Uterus (tissue), 4 donors: ENCODE data around the gene NQO2. TPM values are rescaled to one million over a fixed set of nuclear protein-coding genes. Genes with fewer than 3 reads are reported as not detected.

Experiments used
- DNase-seq, 2 donors: peaks; one replicate each; pipeline ENCODE4 v3.0.0-alpha.2; 2019 to 2020
- H3K27ac ChIP-seq, 2 donors: fragments of 200-600 bp; sonication (generic); 1 replicate in 1 of 2; 2 replicates in 1 of 2; pipeline ENCODE4 v1.5.1; 2016 to 2018
- H3K27me3 ChIP-seq, 2 donors: fragments of 200-600 bp; sonication (generic); one replicate each; pipeline ENCODE4 v1.5.1; 2018 to 2019; ENCODE audit warnings: control low read depth in 1 of 2
- H3K36me3 ChIP-seq, 2 donors: fragments of 200-600 bp; sonication (generic); one replicate each; pipeline ENCODE4 v1.5.1; 2019; ENCODE audit warnings: control low read depth in 1 of 2
- H3K4me1 ChIP-seq, 2 donors: fragments of 200-600 bp; sonication (generic); one replicate each; pipeline ENCODE4 v1.5.1; 2018 to 2019; ENCODE audit warnings: control low read depth in 1 of 2
- H3K4me3 ChIP-seq, 2 donors: fragments of 200-600 bp; sonication (generic); 1 replicate in 1 of 2; 2 replicates in 1 of 2; pipeline ENCODE4 v1.5.1; 2018 to 2019; ENCODE audit warnings: mild to moderate bottlenecking in 1 of 2
- H3K9me3 ChIP-seq, 2 donors: fragments of 200-600 bp; sonication (generic); one replicate each; pipeline ENCODE4 v1.5.1; 2019; ENCODE audit warnings: control low read depth in 1 of 2
- CTCF ChIP-seq, 4 experiments: fragments of 200-600 bp in 2 of 4; fragments of 450-650 bp in 2 of 4; sonication (generic) in 2 of 4; IDR thresholded peaks; one replicate each; pipeline ENCODE4 v1.5.1; 2016 to 2019; ENCODE audit warnings: antibody characterized with exemption in 4 of 4, mild to moderate bottlenecking in 2 of 4, moderate library complexity in 1 of 4
- POLR2A ChIP-seq, 2 donors: fragments of 450-650 bp; IDR thresholded peaks; one replicate each; pipeline ENCODE4 v1.6.1; 2016; ENCODE audit warnings: antibody characterized with exemption in 2 of 2, mild to moderate bottlenecking in 1 of 2, moderate library complexity in 1 of 2
- intact Hi-C: fragments of 100-400 bp; cut with DNase I; formaldehyde crosslinking; loops from one replicate; pipeline ENCODE4 v1.15.1; 2023; ENCODE audit warnings: low total_unique reads
- total RNA-seq, 4 donors: library from RNA; depleted of rRNA in 3 of 4; stranded (reverse); fragments of >200 nt in 3 of 4; gene quantifications; one replicate each; pipeline versions ENCODE4 v1.1.0 to v1.2.4, GENCODE V29; 2014 to 2023
- donor health status: DM: yes; HTN: yes; CAD: no.

The NQO2 gene
- total RNA-seq, 4 donors from 2014 or later, result 7.8 to 50.3 (median 21.6) TPM

DNA sequence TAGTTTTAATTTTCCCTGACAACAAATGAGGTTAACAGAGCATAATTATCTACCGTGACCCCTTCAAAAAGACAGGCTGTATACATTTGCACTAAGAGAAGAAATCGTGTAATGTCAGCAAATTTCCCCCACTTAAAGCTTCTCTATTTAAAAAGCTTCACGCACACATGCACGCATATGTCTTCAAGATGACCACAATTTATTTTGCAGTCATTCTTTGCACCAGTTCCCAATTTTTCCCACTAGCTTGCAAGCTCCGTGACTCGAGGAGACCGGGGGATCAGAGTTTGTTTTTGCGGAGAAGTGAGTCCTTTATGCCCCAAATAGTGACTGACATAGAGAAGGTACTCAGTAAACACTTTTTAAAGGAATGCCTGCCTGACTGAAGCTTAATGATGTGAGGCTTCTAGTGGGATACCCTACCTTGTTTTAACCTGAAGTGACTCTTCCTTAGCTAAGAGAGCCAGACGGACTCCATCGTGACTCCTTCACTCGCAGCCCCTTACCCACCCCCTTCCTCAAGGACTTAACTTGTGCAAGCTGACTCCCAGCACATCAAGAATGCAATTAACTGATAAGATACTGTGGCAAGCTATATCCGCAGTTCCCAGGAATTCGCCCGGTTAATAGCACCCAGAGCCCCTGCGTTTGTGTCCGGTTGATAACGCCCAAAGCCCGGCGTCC is 9.3 kb upstream of the NQO2 start:
- intact Hi-C loops, result loop anchor here (5.0 kb wide), 1 partner anchor 77 kb away; the partner anchor contains the start of gene RIPK1
- TF ChIP-seq POLR2A (IDR thresholded peaks at IDR 0.05), result no peak
- no peak for TF ChIP-seq CTCF (IDR thresholded peaks at IDR 0.05)
- DNase-seq, result peak in 1 of 2 donors; percentile 53
- Histone ChIP-seq H3K4me1 (peaks cover 4 to 6% of the 10 kb centered on the region in 2 donors), H3K27ac (peak overlapping the region; percentile 92 to 99), H3K4me3 (peak overlapping the region; percentile 51 to 69), H3K36me3 (no peaks in the 10 kb centered on the region), H3K9me3 (no peaks in the 10 kb centered on the region), H3K27me3 (no peaks in the 10 kb centered on the region)

- Histone ChIP-seq H3K27me3 (no peaks in the 10 kb centered on the region), H3K27ac (peak overlapping the region; percentile 92 to 99), H3K4me3 (peak overlapping the region; percentile 51 to 69), H3K4me1 (peaks cover 4 to 6% of the 10 kb centered on the region in 2 donors), H3K9me3 (no peaks in the 10 kb centered on the region), H3K36me3 (no peaks in the 10 kb centered on the region)
- intact Hi-C loops, result loop anchor here (5.0 kb wide), 1 partner anchor 76 kb away; the partner anchor contains the start of gene RIPK1
- DNase-seq, result no peak
- TF ChIP-seq CTCF (IDR thresholded peaks at IDR 0.05) (no peak), POLR2A (IDR thresholded peaks at IDR 0.05) (no peak)
Observed at GRCh38 chr6:2990932-2991506, 8.7 kb upstream of the NQO2 start.

GRCh38 chr6:2992330-2992979 is 7.2 kb upstream of the NQO2 start:
- peaks cover under 1% of the 10 kb centered on the region in 2 donors for H3K4me1 ChIP-seq
- intact Hi-C loops, result loop anchor here (5.0 kb wide), 1 partner anchor 75 kb away; the partner anchor contains the start of gene RIPK1
- H3K27ac ChIP-seq, result no peak overlapping the region
- no peaks in the 10 kb centered on the region for H3K36me3 ChIP-seq
- H3K27me3 ChIP-seq, result no peaks in the 10 kb centered on the region
- TF ChIP-seq CTCF (IDR thresholded peaks at IDR 0.05) (no peak), POLR2A (IDR thresholded peaks at IDR 0.05) (no peak)
- H3K9me3 ChIP-seq, result no peaks in the 10 kb centered on the region
- no peak for DNase-seq
- H3K4me3 ChIP-seq, result no peak overlapping the region

DNA sequence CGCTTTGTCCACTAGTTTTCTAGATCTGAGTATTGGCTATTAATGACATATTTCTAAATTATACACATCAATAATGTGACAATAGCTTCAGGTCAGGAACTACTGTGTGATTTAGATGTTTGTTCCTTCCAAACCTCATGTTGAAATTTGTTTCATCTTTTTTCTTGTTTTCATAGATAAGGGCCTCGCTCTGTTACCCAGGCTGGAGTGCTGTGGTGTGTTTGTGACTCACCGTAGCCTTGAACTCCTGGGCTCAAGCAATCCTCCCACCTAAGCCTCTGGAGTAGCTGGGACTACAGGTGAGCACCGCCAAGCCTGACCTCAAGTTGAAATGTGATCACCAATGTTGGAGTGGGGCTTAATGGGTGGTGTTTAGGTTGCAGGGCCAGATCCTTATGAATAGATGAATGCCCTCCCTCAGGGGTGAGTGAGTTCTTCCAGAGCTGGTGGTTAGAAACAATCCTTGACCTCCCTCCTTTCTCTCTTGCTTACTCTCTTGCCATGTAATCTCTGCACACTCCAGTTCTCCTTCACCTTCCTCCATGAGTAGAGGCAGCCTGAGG is 5.9 kb upstream of the NQO2 start:
- H3K4me3 ChIP-seq, result no peak overlapping the region
- TF ChIP-seq POLR2A (IDR thresholded peaks at IDR 0.05) (no peak), CTCF (IDR thresholded peaks at IDR 0.05) (no peak)
- H3K4me1 ChIP-seq, result no peaks in the 10 kb centered on the region
- no peaks in the 10 kb centered on the region for H3K27me3 ChIP-seq
- H3K27ac ChIP-seq, result no peak overlapping the region
- intact Hi-C loops, result loop anchor here (5.0 kb wide), 1 partner anchor 73 kb away; the partner anchor contains the start of gene RIPK1
- no peak for DNase-seq
- H3K36me3 ChIP-seq, result no peaks in the 10 kb centered on the region
- H3K9me3 ChIP-seq, result no peaks in the 10 kb centered on the region
